Uterus (tissue), 2 donors: ENCODE data around the gene ELMO1.

Experiments
- POLR2A ChIP-seq, 2 donors: fragments of 450-650 bp; IDR thresholded peaks; one replicate each; pipeline ENCODE4 v1.6.1; 2016; ENCODE audit warnings: antibody characterized with exemption in 2 of 2, mild to moderate bottlenecking in 1 of 2, moderate library complexity in 1 of 2
- TF ChIP-seq, protein P1 (sequence below), 4 experiments: fragments of 200-600 bp in 2 of 4; fragments of 450-650 bp in 2 of 4; sonication (generic) in 2 of 4; IDR thresholded peaks; one replicate each; pipeline ENCODE4 v1.5.1; 2016 to 2019; ENCODE audit warnings: antibody characterized with exemption in 4 of 4, mild to moderate bottlenecking in 2 of 4, moderate library complexity in 1 of 4

DNA sequence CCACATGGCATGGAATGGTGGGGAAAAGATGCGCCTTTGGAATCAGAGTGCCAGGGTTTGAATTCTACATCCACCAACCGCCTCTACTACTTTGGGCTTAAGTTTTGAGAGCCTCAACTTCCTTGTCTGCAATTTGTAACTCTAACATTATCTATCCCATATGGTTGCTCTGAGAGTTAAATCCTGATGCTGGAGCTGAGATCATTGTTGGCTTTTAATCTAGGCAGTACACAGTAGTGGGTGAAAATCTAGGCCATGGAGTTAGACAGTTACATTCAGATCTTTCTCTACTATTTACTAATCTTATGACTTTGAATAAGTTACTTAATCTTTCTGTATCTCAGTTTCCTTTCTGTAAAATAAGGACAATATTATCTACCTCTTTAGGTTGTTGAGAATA lies 574.6 kb downstream of the ELMO1 start:
- TF ChIP-seq, protein P1, sequence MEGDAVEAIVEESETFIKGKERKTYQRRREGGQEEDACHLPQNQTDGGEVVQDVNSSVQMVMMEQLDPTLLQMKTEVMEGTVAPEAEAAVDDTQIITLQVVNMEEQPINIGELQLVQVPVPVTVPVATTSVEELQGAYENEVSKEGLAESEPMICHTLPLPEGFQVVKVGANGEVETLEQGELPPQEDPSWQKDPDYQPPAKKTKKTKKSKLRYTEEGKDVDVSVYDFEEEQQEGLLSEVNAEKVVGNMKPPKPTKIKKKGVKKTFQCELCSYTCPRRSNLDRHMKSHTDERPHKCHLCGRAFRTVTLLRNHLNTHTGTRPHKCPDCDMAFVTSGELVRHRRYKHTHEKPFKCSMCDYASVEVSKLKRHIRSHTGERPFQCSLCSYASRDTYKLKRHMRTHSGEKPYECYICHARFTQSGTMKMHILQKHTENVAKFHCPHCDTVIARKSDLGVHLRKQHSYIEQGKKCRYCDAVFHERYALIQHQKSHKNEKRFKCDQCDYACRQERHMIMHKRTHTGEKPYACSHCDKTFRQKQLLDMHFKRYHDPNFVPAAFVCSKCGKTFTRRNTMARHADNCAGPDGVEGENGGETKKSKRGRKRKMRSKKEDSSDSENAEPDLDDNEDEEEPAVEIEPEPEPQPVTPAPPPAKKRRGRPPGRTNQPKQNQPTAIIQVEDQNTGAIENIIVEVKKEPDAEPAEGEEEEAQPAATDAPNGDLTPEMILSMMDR (IDR thresholded peaks at IDR 0.05) = no peak
- TF ChIP-seq POLR2A (IDR thresholded peaks at IDR 0.05) = no peak
